Ovary (tissue), 9 donors: ENCODE results near the gene DAAM1. TPM values are rescaled to one million over a fixed set of nuclear protein-coding genes. Genes with fewer than 3 reads are reported as not detected.

Experiments
- DNase-seq, 5 donors: peaks; one replicate each; pipeline ENCODE4 v3.0.0-alpha.2; 2019 to 2020
- H3K27ac ChIP-seq, 2 donors: fragments of 200-600 bp; one replicate each; pipeline versions ENCODE4 v1.5.1 to v1.8.0; 2019 to 2022
- H3K27me3 ChIP-seq: fragments of 200-600 bp; one replicate; pipeline ENCODE4 v1.8.0; 2022
- H3K36me3 ChIP-seq: fragments of 200-600 bp; sonication (generic); one replicate; pipeline ENCODE4 v1.5.1; 2019
- H3K4me1 ChIP-seq: one replicate; pipeline ENCODE4 v1.8.1; 2013; ENCODE audit warnings: mild to moderate bottlenecking, moderate library complexity; ENCODE audit not compliant: insufficient read depth
- H3K4me3 ChIP-seq: fragments of 200-600 bp; sonication (generic); one replicate; pipeline ENCODE4 v1.5.1; 2017
- H3K9me3 ChIP-seq, 2 donors: fragments of 200-600 bp in 1 of 2; sonication (generic) in 1 of 2; one replicate each; pipeline versions ENCODE4 v1.5.1 to v1.8.1; 2013 to 2019; ENCODE audit warnings: mild to moderate bottlenecking in 1 of 2, moderate library complexity in 1 of 2
- CTCF ChIP-seq, 3 donors: fragments of 450-650 bp in 2 of 3; fragments of 200-600 bp in 1 of 3; IDR thresholded peaks; one replicate each; pipeline versions ENCODE4 v1.5.1 to v1.8.0; 2016 to 2022; ENCODE audit warnings: antibody characterized with exemption in 3 of 3, mild to moderate bottlenecking in 1 of 3
- EP300 ChIP-seq: sonication (generic); formaldehyde crosslinking; IDR thresholded peaks from one replicate; pipeline ENCODE4 v1.6.1; 2017; ENCODE audit warnings: antibody characterized with exemption
- POLR2A ChIP-seq: fragments of 450-650 bp; IDR thresholded peaks from one replicate; pipeline ENCODE4 v1.6.1; 2017; ENCODE audit warnings: antibody characterized with exemption, mild to moderate bottlenecking, moderate library complexity
- WGBS, 3 donors: extraction: QIAGEN DNeasy Blood & Tissue Kit in 1 of 3; methylation state at CpG; one replicate each; pipeline versions ENCODE4 v1.1.5 to v1.1.7; 2013 to 2017; 5-methylcytosine and 5-hydroxymethylcytosine counted together
- intact Hi-C, 4 donors: fragments of 100-400 bp; cut with DNase I; formaldehyde crosslinking; loops; one replicate each; pipeline versions ENCODE4 v1.11.0 to v1.15.1; 2022 to 2023
- polyA plus RNA-seq, 2 donors: library from polyadenylated mRNA; stranded (reverse); fragments of 200-250 nt in 1 of 2; fragments of 350-450 nt in 1 of 2; fragmentation: Illumina TruSeq in 1 of 2; extraction: RNeasy Lipid Tissue Mini Kit (QIAGEN cat#74804) in 1 of 2; gene quantifications; one replicate each; pipeline ENCODE4 v1.2.3, GENCODE V29; 2013 to 2014
- total RNA-seq, 7 donors: library from RNA; depleted of rRNA in 2 of 7; stranded (reverse); fragments of >200 nt in 2 of 7; fragmentation: NEBNext Ultra II Directional in 3 of 7; extraction: Animal tissue kit (Norgen Biotek cat#: 25700) in 3 of 7; gene quantifications; one replicate each; pipeline versions ENCODE4 v1.1.0 to v1.2.4, GENCODE V29; 2016 to 2023
- donor health status: DM: no; HTN: no; CAD: no; lungs with moderate emphysema.
- donor health status: DM: no; HTN: no; CAD: no.
- donor health status: Bipolar disorder and iron deficiency.
- donor health status: DM: yes; HTN: yes; CAD: no.
- donor health status: DM: no; HTN: no; CAD: no.
- donor health status: DM: yes; HTN: yes; CAD: no.

Gene DAAM1
- total and polyA plus RNA-seq, 9 donors, result 19.0 to 83.3 (median 35.3) TPM

GRCh38 chr14:59377491-59377890 lies 189.0 kb downstream of the DAAM1 start:
- intact Hi-C loops, result no loop called here
- WGBS, 3 donors, result 0 to 16% (median 7%) methylated on average over 3 of the region's 3 CpGs
- Histone ChIP-seq H3K4me3 (no peak overlapping the region), H3K4me1 (peaks cover 9% of the 10 kb centered on the region), H3K27me3 (no peaks in the 10 kb centered on the region), H3K27ac (peak overlapping the region; percentile 31 to 44), H3K9me3 (no peaks in the 10 kb centered on the region), H3K36me3 (no peaks in the 10 kb centered on the region)
- peak in 4 of 5 donors; percentile 35 to 64 (median 40) for DNase-seq
- TF ChIP-seq EP300 (no peak), POLR2A (no peak), CTCF (IDR thresholded peaks at IDR 0.05) (no peak)

- TF ChIP-seq POLR2A (no peak), EP300 (no peak), CTCF (IDR thresholded peaks at IDR 0.05) (no peak)
- Histone ChIP-seq H3K4me1 (peaks cover 8% of the 10 kb centered on the region), H3K27me3 (no peaks in the 10 kb centered on the region), H3K4me3 (no peak overlapping the region), H3K9me3 (no peaks in the 10 kb centered on the region), H3K36me3 (no peaks in the 10 kb centered on the region), H3K27ac (peak overlapping the region; percentile 31 to 44)
- 12 to 18% (median 15%) methylated on average over 9 of the region's 9 CpGs for WGBS, 3 donors
- intact Hi-C loops, result no loop called here
- DNase-seq, result peak in 4 of 5 donors; percentile 44 to 70 (median 60)
Observed at GRCh38 chr14:59377991-59378601, 189.6 kb downstream of the DAAM1 start.

- H3K4me1 ChIP-seq, result no peaks in the 10 kb centered on the region
- no peaks in the 10 kb centered on the region for H3K9me3 ChIP-seq
- H3K36me3 ChIP-seq, result no peaks in the 10 kb centered on the region
- intact Hi-C loops, result no loop called here
- H3K27me3 ChIP-seq, result no peaks in the 10 kb centered on the region
- TF ChIP-seq CTCF (IDR thresholded peaks at IDR 0.05) (no peak), EP300 (no peak), POLR2A (no peak)
- WGBS, 3 donors, result 97 to 100% (median 97%) methylated on average over 1 of the region's 1 CpG
- H3K27ac ChIP-seq, result no peak overlapping the region
- no peak for DNase-seq
- H3K4me3 ChIP-seq, result no peak overlapping the region
Observed at GRCh38 chr14:59389936-59390335, 201.5 kb downstream of the DAAM1 start.

GRCh38 chr14:59391388-59391787 lies 202.9 kb downstream of the DAAM1 start:
- intact Hi-C loops, result no loop called here
- H3K4me1 ChIP-seq, result no peaks in the 10 kb centered on the region
- no peaks in the 10 kb centered on the region for H3K9me3 ChIP-seq
- no peak overlapping the region for H3K27ac ChIP-seq
- no peak for DNase-seq
- 93 to 97% (median 97%) methylated on average over 2 of the region's 2 CpGs for WGBS, 3 donors
- H3K36me3 ChIP-seq, result no peaks in the 10 kb centered on the region
- H3K4me3 ChIP-seq, result no peak overlapping the region
- no peaks in the 10 kb centered on the region for H3K27me3 ChIP-seq
- TF ChIP-seq EP300 (no peak), CTCF (IDR thresholded peaks at IDR 0.05) (no peak), POLR2A (no peak)
